Measurements from ENCODE around the gene PFDN6. TPM values are rescaled to one million over a fixed set of nuclear protein-coding genes. Genes with fewer than 3 reads are reported as not detected.

The PFDN6 gene
- total RNA-seq, 3 donors from 2014 or later (not counting 1 experiment from before 2014, with no cell fraction given) = 19.2 to 26.5 (median 22.7) TPM

- H3K4me3 ChIP-seq (ENCODE audit: low read length) = peak overlapping the region; percentile 67
- peaks cover 29% of the 10 kb centered on the region for H3K36me3 ChIP-seq (ENCODE audit: control insufficient read depth, insufficient read depth, low read length)
- DNase-seq = no peak
- peak overlapping the region; percentile 98 for H3K27ac Mint-ChIP-seq
- WGBS (ENCODE audit: insufficient coverage) = 1% methylated on average over 12 of the region's 12 CpGs
- H3K4me1 ChIP-seq (ENCODE audit: control insufficient read depth, insufficient read depth, low read length) = peaks cover 46% of the 10 kb centered on the region
- intact Hi-C loops (cut with micrococcal nuclease) = loop anchor here (1.0 kb wide), 4 partner anchors 22 to 87 kb away; partner anchors contain the start of genes KIFC1, PFDN6 and WDR46
- peak overlapping the region; percentile 85 for H3K27ac ChIP-seq (ENCODE audit: low read length)
- H3K9me3 Mint-ChIP-seq = no peaks in the 10 kb centered on the region
- H3K9me3 ChIP-seq (ENCODE audit: control insufficient read depth, insufficient read depth, low read length) = no peaks in the 10 kb centered on the region
- no peak for TF ChIP-seq CTCF (IDR thresholded peaks at IDR 0.05)
- no peak for ATAC-seq
- peaks cover 18% of the 10 kb centered on the region for H3K36me3 Mint-ChIP-seq
- H3K27me3 Mint-ChIP-seq (ENCODE audit: low read depth in 2 of 2) = no peaks in the 10 kb centered on the region
- H3K4me1 Mint-ChIP-seq = peaks cover 50 to 57% of the 10 kb centered on the region in 2 donors
- no peaks in the 10 kb centered on the region for H3K27me3 ChIP-seq (ENCODE audit: control insufficient read depth, insufficient read depth, low read length)
- H3K4me3 Mint-ChIP-seq = peak overlapping the region; percentile 99
These were observed 34.2 kb downstream of the PFDN6 start for GRCh38 chr6:33323623-33323948.

GRCh38 chr6:33324125-33324524 is 34.7 kb downstream of the PFDN6 start:
- no peaks in the 10 kb centered on the region for H3K9me3 ChIP-seq (ENCODE audit: control insufficient read depth, insufficient read depth, low read length)
- peaks cover 44 to 51% of the 10 kb centered on the region in 2 donors for H3K4me1 Mint-ChIP-seq
- 11% methylated on average over 5 of the region's 7 CpGs for whole genome bisulfite sequencing (ENCODE audit: insufficient coverage)
- peak overlapping the region; percentile 85 for H3K27ac ChIP-seq (ENCODE audit: low read length)
- intact Hi-C loops (cut with micrococcal nuclease) = no loop called here
- H3K36me3 Mint-ChIP-seq = peaks cover 13% of the 10 kb centered on the region
- no peak for TF ChIP-seq CTCF (IDR thresholded peaks at IDR 0.05)
- no peak for DNase-seq
- ATAC-seq = no peak
- H3K27ac Mint-ChIP-seq = peak overlapping the region; percentile 98
- H3K4me3 Mint-ChIP-seq = peak overlapping the region; percentile 99
- peaks cover 40% of the 10 kb centered on the region for H3K4me1 ChIP-seq (ENCODE audit: control insufficient read depth, insufficient read depth, low read length)
- H3K27me3 ChIP-seq (ENCODE audit: control insufficient read depth, insufficient read depth, low read length) = no peaks in the 10 kb centered on the region
- no peaks in the 10 kb centered on the region for H3K9me3 Mint-ChIP-seq
- H3K4me3 ChIP-seq (ENCODE audit: low read length) = peak overlapping the region; percentile 67
- no peaks in the 10 kb centered on the region for H3K27me3 Mint-ChIP-seq (ENCODE audit: low read depth in 2 of 2)
- H3K36me3 ChIP-seq (ENCODE audit: control insufficient read depth, insufficient read depth, low read length) = peaks cover 24% of the 10 kb centered on the region

GRCh38 chr6:33329058-33329457 is 39.7 kb downstream of the PFDN6 start:
- no peak overlapping the region for H3K4me3 ChIP-seq (ENCODE audit: low read length)
- 94% methylated on average over 5 of the region's 5 CpGs for WGBS (ENCODE audit: insufficient coverage)
- no peaks in the 10 kb centered on the region for H3K27me3 ChIP-seq (ENCODE audit: control insufficient read depth, insufficient read depth, low read length)
- Mint-ChIP-seq H3K27ac (no peak overlapping the region), H3K36me3 (no peaks in the 10 kb centered on the region), H3K9me3 (no peaks in the 10 kb centered on the region), H3K4me3 (no peak overlapping the region), H3K4me1 (peaks cover 3 to 5% of the 10 kb centered on the region in 2 donors), H3K27me3 (ENCODE audit: low read depth in 2 of 2) (no peaks in the 10 kb centered on the region)
- intact Hi-C loops (cut with micrococcal nuclease) = no loop called here
- H3K4me1 ChIP-seq (ENCODE audit: control insufficient read depth, insufficient read depth, low read length) = peaks cover 4% of the 10 kb centered on the region
- no peaks in the 10 kb centered on the region for H3K9me3 ChIP-seq (ENCODE audit: control insufficient read depth, insufficient read depth, low read length)
- no peak for TF ChIP-seq CTCF (IDR thresholded peaks at IDR 0.05)
- H3K36me3 ChIP-seq (ENCODE audit: control insufficient read depth, insufficient read depth, low read length) = no peaks in the 10 kb centered on the region
- no peak for ATAC-seq
- H3K27ac ChIP-seq (ENCODE audit: low read length) = no peak overlapping the region
- no peak for DNase-seq

GRCh38 chr6:33330736-33331135 is 41.3 kb downstream of the PFDN6 start:
- Histone ChIP-seq H3K36me3 (ENCODE audit: control insufficient read depth, insufficient read depth, low read length) (no peaks in the 10 kb centered on the region), H3K27me3 (ENCODE audit: control insufficient read depth, insufficient read depth, low read length) (no peaks in the 10 kb centered on the region), H3K27ac (ENCODE audit: low read length) (no peak overlapping the region), H3K9me3 (ENCODE audit: control insufficient read depth, insufficient read depth, low read length) (no peaks in the 10 kb centered on the region), H3K4me1 (ENCODE audit: control insufficient read depth, insufficient read depth, low read length) (peaks cover 3% of the 10 kb centered on the region), H3K4me3 (ENCODE audit: low read length) (no peak overlapping the region)
- ATAC-seq (no peak), DNase-seq (no peak)
- H3K27ac Mint-ChIP-seq = no peak overlapping the region
- H3K9me3 Mint-ChIP-seq = no peaks in the 10 kb centered on the region
- H3K4me1 Mint-ChIP-seq = peaks cover 0 to 4% of the 10 kb centered on the region in 2 donors
- no peaks in the 10 kb centered on the region for H3K36me3 Mint-ChIP-seq
- 67% methylated on average over 9 of the region's 10 CpGs for WGBS (ENCODE audit: insufficient coverage)
- H3K4me3 Mint-ChIP-seq = no peak overlapping the region
- no peaks in the 10 kb centered on the region for H3K27me3 Mint-ChIP-seq (ENCODE audit: low read depth in 2 of 2)
- intact Hi-C loops (cut with micrococcal nuclease) = no loop called here
- no peak for TF ChIP-seq CTCF (IDR thresholded peaks at IDR 0.05)
